ENCODE data around the gene HIRA. TPM values are rescaled to one million over a fixed set of nuclear protein-coding genes. Genes with fewer than 3 reads are reported as not detected.

The HIRA gene
- total RNA-seq, 2 donors from 2014 or later = 23.1 to 24.9 TPM

GRCh38 chr22:19424186-19424500, 7.4 kb downstream of the HIRA start:
- Mint-ChIP-seq H3K27me3 (no peaks in the 10 kb centered on the region), H3K36me3 (ENCODE audit: low read depth) (peaks cover 3% of the 10 kb centered on the region), H3K4me1 (peaks cover 67% of the 10 kb centered on the region), H3K27ac (no peak overlapping the region), H3K4me3 (no peak overlapping the region)
- ATAC-seq (no peak), DNase-seq (no peak)
- no peaks in the 10 kb centered on the region for H3K9me3 ChIP-seq (ENCODE audit: control insufficient read depth, low read length, poor library complexity, severe bottlenecking)

GRCh38 chr22:19422440-19423301, 8.9 kb downstream of the HIRA start:
- Mint-ChIP-seq H3K4me3 (peak overlapping the region; percentile 63), H3K27ac (peak overlapping the region; percentile 89), H3K27me3 (no peaks in the 10 kb centered on the region), H3K36me3 (ENCODE audit: low read depth) (peaks cover 3% of the 10 kb centered on the region), H3K4me1 (peaks cover 71% of the 10 kb centered on the region)
- no peaks in the 10 kb centered on the region for H3K9me3 ChIP-seq (ENCODE audit: control insufficient read depth, low read length, poor library complexity, severe bottlenecking)
- DNase-seq (no peak), ATAC-seq (no peak)

GRCh38 chr22:19420321-19420720, 11.2 kb downstream of the HIRA start:
- ATAC-seq (no peak), DNase-seq (no peak)
- no peaks in the 10 kb centered on the region for H3K9me3 ChIP-seq (ENCODE audit: control insufficient read depth, low read length, poor library complexity, severe bottlenecking)
- Mint-ChIP-seq H3K27me3 (no peaks in the 10 kb centered on the region), H3K4me3 (no peak overlapping the region), H3K4me1 (peaks cover 60% of the 10 kb centered on the region), H3K36me3 (ENCODE audit: low read depth) (no peaks in the 10 kb centered on the region), H3K27ac (peak overlapping the region; percentile 96)

- no peaks in the 10 kb centered on the region for H3K9me3 ChIP-seq (ENCODE audit: control insufficient read depth, low read length, poor library complexity, severe bottlenecking)
- peaks cover 59% of the 10 kb centered on the region for H3K4me1 Mint-ChIP-seq
- H3K4me3 Mint-ChIP-seq = peak overlapping the region; percentile 68
- DNase-seq = no peak
- H3K36me3 Mint-ChIP-seq (ENCODE audit: low read depth) = no peaks in the 10 kb centered on the region
- ATAC-seq = peak; percentile 91
- peak overlapping the region; percentile 96 for H3K27ac Mint-ChIP-seq
- H3K27me3 Mint-ChIP-seq = no peaks in the 10 kb centered on the region
These were observed 11.9 kb downstream of the HIRA start for GRCh38 chr22:19419464-19420178.

GRCh38 chr22:19419086-19419463, 12.5 kb downstream of the HIRA start:
- H3K27me3 Mint-ChIP-seq = no peaks in the 10 kb centered on the region
- H3K36me3 Mint-ChIP-seq (ENCODE audit: low read depth) = no peaks in the 10 kb centered on the region
- H3K9me3 ChIP-seq (ENCODE audit: control insufficient read depth, low read length, poor library complexity, severe bottlenecking) = no peaks in the 10 kb centered on the region
- H3K4me1 Mint-ChIP-seq = peaks cover 58% of the 10 kb centered on the region
- H3K27ac Mint-ChIP-seq = peak overlapping the region; percentile 96
- peak overlapping the region; percentile 68 for H3K4me3 Mint-ChIP-seq
- no peak for DNase-seq
- ATAC-seq = no peak

GRCh38 chr22:19412923-19413322, 18.6 kb downstream of the HIRA start:
- ATAC-seq (no peak), DNase-seq (no peak)
- Mint-ChIP-seq H3K4me3 (peak overlapping the region; percentile 57), H3K27ac (no peak overlapping the region), H3K4me1 (peaks cover 20% of the 10 kb centered on the region), H3K27me3 (no peaks in the 10 kb centered on the region), H3K36me3 (ENCODE audit: low read depth) (no peaks in the 10 kb centered on the region)
- no peaks in the 10 kb centered on the region for H3K9me3 ChIP-seq (ENCODE audit: control insufficient read depth, low read length, poor library complexity, severe bottlenecking)

GRCh38 chr22:19412478-19412877, 19.1 kb downstream of the HIRA start:
- no peak overlapping the region for H3K4me3 Mint-ChIP-seq
- no peaks in the 10 kb centered on the region for H3K9me3 ChIP-seq (ENCODE audit: control insufficient read depth, low read length, poor library complexity, severe bottlenecking)
- no peaks in the 10 kb centered on the region for H3K27me3 Mint-ChIP-seq
- H3K27ac Mint-ChIP-seq = no peak overlapping the region
- DNase-seq (no peak), ATAC-seq (no peak)
- no peaks in the 10 kb centered on the region for H3K36me3 Mint-ChIP-seq (ENCODE audit: low read depth)
- peaks cover 18% of the 10 kb centered on the region for H3K4me1 Mint-ChIP-seq

GRCh38 chr22:19411690-19412045, 19.9 kb downstream of the HIRA start:
- ATAC-seq (no peak), DNase-seq (no peak)
- Mint-ChIP-seq H3K4me1 (peaks cover 15% of the 10 kb centered on the region), H3K36me3 (ENCODE audit: low read depth) (no peaks in the 10 kb centered on the region), H3K27ac (no peak overlapping the region), H3K27me3 (no peaks in the 10 kb centered on the region), H3K4me3 (no peak overlapping the region)
- no peaks in the 10 kb centered on the region for H3K9me3 ChIP-seq (ENCODE audit: control insufficient read depth, low read length, poor library complexity, severe bottlenecking)

GRCh38 chr22:19410941-19411689, 20.4 kb downstream of the HIRA start:
- Mint-ChIP-seq H3K27ac (no peak overlapping the region), H3K27me3 (no peaks in the 10 kb centered on the region), H3K4me1 (peaks cover 15% of the 10 kb centered on the region), H3K36me3 (ENCODE audit: low read depth) (no peaks in the 10 kb centered on the region), H3K4me3 (no peak overlapping the region)
- ATAC-seq (no peak), DNase-seq (no peak)
- H3K9me3 ChIP-seq (ENCODE audit: control insufficient read depth, low read length, poor library complexity, severe bottlenecking) = no peaks in the 10 kb centered on the region

GRCh38 chr22:19407649-19408606, 23.6 kb downstream of the HIRA start:
- no peak for DNase-seq
- no peak for ATAC-seq
- peaks cover 5% of the 10 kb centered on the region for H3K36me3 Mint-ChIP-seq (ENCODE audit: low read depth)
- H3K4me1 Mint-ChIP-seq = peaks cover 12% of the 10 kb centered on the region
- H3K27me3 Mint-ChIP-seq = no peaks in the 10 kb centered on the region
- H3K9me3 ChIP-seq (ENCODE audit: control insufficient read depth, low read length, poor library complexity, severe bottlenecking) = no peaks in the 10 kb centered on the region
- no peak overlapping the region for H3K27ac Mint-ChIP-seq
- H3K4me3 Mint-ChIP-seq = no peak overlapping the region

- Mint-ChIP-seq H3K36me3 (ENCODE audit: low read depth) (peaks cover 7% of the 10 kb centered on the region), H3K4me1 (peaks cover 10% of the 10 kb centered on the region), H3K4me3 (no peak overlapping the region), H3K27me3 (no peaks in the 10 kb centered on the region), H3K27ac (no peak overlapping the region)
- no peak for ATAC-seq
- DNase-seq = no peak
- no peaks in the 10 kb centered on the region for H3K9me3 ChIP-seq (ENCODE audit: control insufficient read depth, low read length, poor library complexity, severe bottlenecking)
These were observed 24.7 kb downstream of the HIRA start for GRCh38 chr22:19406846-19407245.

- H3K27ac Mint-ChIP-seq = no peak overlapping the region
- H3K27me3 Mint-ChIP-seq = no peaks in the 10 kb centered on the region
- peaks cover 9% of the 10 kb centered on the region for H3K36me3 Mint-ChIP-seq (ENCODE audit: low read depth)
- H3K9me3 ChIP-seq (ENCODE audit: control insufficient read depth, low read length, poor library complexity, severe bottlenecking) = no peaks in the 10 kb centered on the region
- H3K4me1 Mint-ChIP-seq = peaks cover 13% of the 10 kb centered on the region
- no peak overlapping the region for H3K4me3 Mint-ChIP-seq
- ATAC-seq (no peak), DNase-seq (no peak)
These were observed 25.2 kb downstream of the HIRA start for GRCh38 chr22:19406281-19406811.

Data from T-helper 17 cell (primary cell).